Heart right ventricle (tissue), 16 donors: Measurements from ENCODE around the gene ACSM4. TPM values are rescaled to one million over a fixed set of nuclear protein-coding genes. Genes with fewer than 3 reads are reported as not detected.

ENCODE experiments used
- ATAC-seq, 8 donors: fragments of 200-7000 bp; cut with Tn5 transposase; one replicate each; pipeline ENCODE4 v1.9.1; 2020; ENCODE audit warnings: mild to moderate bottlenecking in 8 of 8, moderate library complexity in 8 of 8, moderate number of reproducible peaks in 1 of 8
- DNase-seq, 2 donors: peaks; one replicate each; pipeline ENCODE4 v3.0.0-alpha.2; 2020
- H3K27ac ChIP-seq, 10 donors: fragments of 200-600 bp; sonication (generic) in 2 of 10; one replicate each; pipeline versions ENCODE4 v1.5.0 to v1.8.0; 2020 to 2022; ENCODE audit warnings: mild to moderate bottlenecking in 3 of 10
- H3K27me3 ChIP-seq, 7 donors: fragments of 200-600 bp; one replicate each; pipeline ENCODE4 v1.8.0; 2021 to 2022; ENCODE audit warnings: mild to moderate bottlenecking in 2 of 7
- H3K36me3 ChIP-seq, 9 donors: fragments of 200-600 bp; sonication (generic) in 1 of 9; one replicate each; pipeline versions ENCODE4 v1.5.0 to v1.8.0; 2020 to 2022; ENCODE audit warnings: mild to moderate bottlenecking in 2 of 9
- H3K4me1 ChIP-seq, 9 donors: fragments of 200-600 bp; sonication (generic) in 1 of 9; one replicate each; pipeline versions ENCODE4 v1.5.0 to v1.8.0; 2020 to 2022; ENCODE audit warnings: mild to moderate bottlenecking in 4 of 9
- H3K4me3 ChIP-seq, 10 donors: fragments of 200-600 bp; sonication (generic) in 2 of 10; one replicate each; pipeline versions ENCODE4 v1.5.0 to v1.8.0; 2020 to 2022; ENCODE audit warnings: mild to moderate bottlenecking in 7 of 10, moderate library complexity in 2 of 10
- H3K9me3 ChIP-seq, 11 donors: fragments of 200-600 bp in 10 of 11; sonication (generic) in 2 of 11; one replicate each; pipeline versions ENCODE4 v1.5.0 to v1.8.0; 2013 to 2022; ENCODE audit warnings: mild to moderate bottlenecking in 2 of 11, control low read depth in 1 of 11, moderate library complexity in 1 of 11
- CTCF ChIP-seq, 9 donors: fragments of 200-600 bp; sonication (generic) in 2 of 9; IDR thresholded peaks; one replicate each; pipeline versions ENCODE4 v1.5.0 to v1.8.0; 2021 to 2022; ENCODE audit warnings: antibody characterized with exemption in 9 of 9, mild to moderate bottlenecking in 5 of 9, moderate library complexity in 1 of 9
- WGBS, 2 donors: extraction: QIAGEN DNeasy Blood & Tissue Kit; methylation state at CpG; one replicate each; pipeline ENCODE4 v1.1.7; 2013; ENCODE audit warnings: inconsistent platforms in 1 of 2; 5-methylcytosine and 5-hydroxymethylcytosine counted together
- intact Hi-C, 10 donors: fragments of 100-400 bp; cut with DNase I; formaldehyde crosslinking; loops; one replicate each; pipeline versions ENCODE4 v1.11.1 to v1.14.2; 2022
- polyA plus RNA-seq, 2 donors: library from polyadenylated mRNA; stranded (reverse); fragments of 200-250 nt; gene quantifications; one replicate each; pipeline ENCODE4 v1.2.3, GENCODE V29; 2013
- total RNA-seq, 10 donors: library from RNA; stranded (reverse); fragmentation: NEBNext Ultra II Directional in 3 of 10; extraction: Animal tissue kit (Norgen Biotek cat#: 25700) in 3 of 10; gene quantifications; one replicate each; pipeline versions ENCODE4 v1.2.1 to v1.2.4, GENCODE V29; 2021 to 2023
- donor health status: Arrhythmogenic right ventricular cardiomyopathy.
- donor health status: ischemic (EF 13 %, LVEDD 7.1; RV severe dilation, severe dysfunction).
- donor health status: healthy with polysubstance abuse.
- donor health status: DM: no; HTN: yes; CAD: no.
- donor health status: DM: no; HTN: no; CAD: no.
- donor health status: ischemic (EF 25% LVEDD 6.9; RV normal size, moderate dysfunction).
- donor health status: ischemic (EF 25% LVEDD 5.7; RV mildly dilated, moderate dysfunction).
- donor health status: healthy.
- donor health status: DM: yes; HTN: yes; CAD: no.
- donor health status: Ischemic cardiomyopathy.
- donor health status: ischemic (EF 35%, LVEDD 5.7; RV mildly dilated, moderate dysfunction).
- donor health status: nonischemic (EF 11% LVEDD 7.7; RV severe dilation, severe dysfunction).
- donor health status: DM: yes; HTN: yes; CAD: no.
- donor health status: PGD.
- donor health status: ischemic (EF 29% LVEDD 5.4; RV normal size, mild dysfunction).
- donor health status: nonischemic (EF 23%, LVEDD 6.1; RV moderate dilation, normal function).

ACSM4 gene
- total and polyA plus RNA-seq, 12 donors: not detected

- ATAC-seq (no peak), DNase-seq (no peak)
- WGBS, 2 donors: 52 to 55% methylated on average over 2 of the region's 2 CpGs
- no peaks in the 10 kb centered on the region for H3K4me1 ChIP-seq
- H3K36me3 ChIP-seq: no peaks in the 10 kb centered on the region
- H3K27ac ChIP-seq: no peak overlapping the region
- intact Hi-C loops: no loop called here
- peaks cover 0 to 22% (median 5%) of the 10 kb centered on the region in 11 donors for H3K9me3 ChIP-seq
- H3K4me3 ChIP-seq: no peak overlapping the region
- H3K27me3 ChIP-seq: peaks cover 0 to 18% (median 0%) of the 10 kb centered on the region in 7 donors
- TF ChIP-seq CTCF (IDR thresholded peaks at IDR 0.05): no peak
These were observed 11.6 kb upstream of the ACSM4 start for GRCh38 chr12:7292300-7292699.

GRCh38 chr12:7293670-7294069, 10.2 kb upstream of the ACSM4 start:
- peaks cover 0 to 18% (median 0%) of the 10 kb centered on the region in 7 donors for H3K27me3 ChIP-seq
- no peaks in the 10 kb centered on the region for H3K4me1 ChIP-seq
- H3K36me3 ChIP-seq: no peaks in the 10 kb centered on the region
- no peak overlapping the region for H3K27ac ChIP-seq
- intact Hi-C loops: no loop called here
- 54 to 62% methylated on average over 1 of the region's 1 CpG for WGBS, 2 donors
- ATAC-seq: no peak
- H3K4me3 ChIP-seq: no peak overlapping the region
- peaks cover 0 to 19% (median 5%) of the 10 kb centered on the region in 11 donors for H3K9me3 ChIP-seq
- DNase-seq: no peak
- TF ChIP-seq CTCF (IDR thresholded peaks at IDR 0.05): no peak

- intact Hi-C loops: no loop called here
- Histone ChIP-seq H3K27me3 (peaks cover 0 to 21% (median 0%) of the 10 kb centered on the region in 7 donors), H3K36me3 (no peaks in the 10 kb centered on the region), H3K27ac (no peak overlapping the region), H3K9me3 (peaks cover 0 to 4% (median under 1%) of the 10 kb centered on the region in 11 donors), H3K4me1 (no peaks in the 10 kb centered on the region), H3K4me3 (no peak overlapping the region)
- WGBS, 2 donors: 78 to 84% methylated on average over 1 of the region's 1 CpG
- no peak for DNase-seq
- ATAC-seq: no peak
- no peak for TF ChIP-seq CTCF (IDR thresholded peaks at IDR 0.05)
These were observed 8.3 kb upstream of the ACSM4 start for GRCh38 chr12:7295529-7295928.

GRCh38 chr12:7297865-7298264, 6.0 kb upstream of the ACSM4 start:
- DNase-seq (no peak), ATAC-seq (no peak)
- intact Hi-C loops: no loop called here
- Histone ChIP-seq H3K27ac (no peak overlapping the region), H3K4me1 (no peaks in the 10 kb centered on the region), H3K4me3 (no peak overlapping the region), H3K27me3 (peaks cover 0 to 21% (median 0%) of the 10 kb centered on the region in 7 donors), H3K9me3 (peaks cover 0 to 3% (median 0%) of the 10 kb centered on the region in 11 donors), H3K36me3 (no peaks in the 10 kb centered on the region)
- 87 to 90% methylated on average over 2 of the region's 2 CpGs for WGBS, 2 donors
- no peak for TF ChIP-seq CTCF (IDR thresholded peaks at IDR 0.05)
